ENCODE results near the gene CD226. TPM values are rescaled to one million over a fixed set of nuclear protein-coding genes. Genes with fewer than 3 reads are reported as not detected.

CD226 gene
- polyA plus RNA-seq, 1 experiment, result 0.09 TPM

- Histone ChIP-seq H3K9me3 (ENCODE audit: control insufficient read depth, insufficient read depth, low read length) (no peaks in the 10 kb centered on the region), H3K27me3 (ENCODE audit: control insufficient read depth, insufficient read depth, low read length) (no peaks in the 10 kb centered on the region), H3K27ac (ENCODE audit: low read depth, low read length) (no peak overlapping the region), H3K4me3 (ENCODE audit: low read depth, low read length) (no peak overlapping the region)
- no peak for TF ChIP-seq CTCF (IDR thresholded peaks at IDR 0.05; ENCODE audit: low read depth, low read length)
- POLR2A ChIA-PET, result no interaction called here
- no peak for DNase-seq (ENCODE audit: low read depth, low spot score)
- CTCF ChIA-PET, result no interaction called here
These were observed 49.3 kb downstream of the CD226 start for GRCh38 chr18:69898241-69898861.

- Histone ChIP-seq H3K27me3 (ENCODE audit: control insufficient read depth, insufficient read depth, low read length) (no peaks in the 10 kb centered on the region), H3K27ac (ENCODE audit: low read depth, low read length) (no peak overlapping the region), H3K9me3 (ENCODE audit: control insufficient read depth, insufficient read depth, low read length) (no peaks in the 10 kb centered on the region), H3K4me3 (ENCODE audit: low read depth, low read length) (no peak overlapping the region)
- TF ChIP-seq CTCF (IDR thresholded peaks at IDR 0.05; ENCODE audit: low read depth, low read length), result no peak
- ChIA-PET CTCF (no interaction called here), POLR2A (no interaction called here)
- no peak for DNase-seq (ENCODE audit: low read depth, low spot score)
These were observed 50.1 kb downstream of the CD226 start for GRCh38 chr18:69897397-69898108.

GRCh38 chr18:69895066-69896047 lies 52.3 kb downstream of the CD226 start:
- no peak for TF ChIP-seq CTCF (IDR thresholded peaks at IDR 0.05; ENCODE audit: low read depth, low read length)
- H3K9me3 ChIP-seq (ENCODE audit: control insufficient read depth, insufficient read depth, low read length), result no peaks in the 10 kb centered on the region
- H3K27me3 ChIP-seq (ENCODE audit: control insufficient read depth, insufficient read depth, low read length), result no peaks in the 10 kb centered on the region
- H3K27ac ChIP-seq (ENCODE audit: low read depth, low read length), result no peak overlapping the region
- CTCF ChIA-PET, result no interaction called here
- no peak for DNase-seq (ENCODE audit: low read depth, low spot score)
- H3K4me3 ChIP-seq (ENCODE audit: low read depth, low read length), result no peak overlapping the region
- POLR2A ChIA-PET, result no interaction called here

GRCh38 chr18:69894467-69894866 lies 53.2 kb downstream of the CD226 start:
- no peak for TF ChIP-seq CTCF (IDR thresholded peaks at IDR 0.05; ENCODE audit: low read depth, low read length)
- DNase-seq (ENCODE audit: low read depth, low spot score), result no peak
- no peak overlapping the region for H3K27ac ChIP-seq (ENCODE audit: low read depth, low read length)
- no peak overlapping the region for H3K4me3 ChIP-seq (ENCODE audit: low read depth, low read length)
- ChIA-PET POLR2A (no interaction called here), CTCF (no interaction called here)
- no peaks in the 10 kb centered on the region for H3K9me3 ChIP-seq (ENCODE audit: control insufficient read depth, insufficient read depth, low read length)
- H3K27me3 ChIP-seq (ENCODE audit: control insufficient read depth, insufficient read depth, low read length), result no peaks in the 10 kb centered on the region
